ENCODE results near the gene RPSA. TPM values are rescaled to one million over a fixed set of nuclear protein-coding genes. Genes with fewer than 3 reads are reported as not detected.
"Not testable (repeated sequence)": the region's sequence is repeated elsewhere in the genome, so short reads cannot be mapped to it uniquely, and the experiment has no call there.

Gene RPSA
- total RNA-seq, 1 experiment from 2014 or later = 1,544 TPM

GRCh38 chr3:39448506-39449233, 42.1 kb downstream of the RPSA start:
- BruUV-seq (replicated peaks) = no TSS peak
- intact Hi-C loops (cut with micrococcal nuclease; ENCODE audit: unreplicated experiment) = loop anchor here (2.0 to 5.0 kb wide), 2 partner anchors 50 to 729 kb away; no protein-coding TSS in a partner anchor
- Histone ChIP-seq H3K79me2 (ENCODE audit: low read depth) (no peaks in the 10 kb centered on the region), H3K4me1 (replicated peaks; ENCODE audit: insufficient read depth) (no peaks in the 10 kb centered on the region), H4K20me1 (ENCODE audit: insufficient read depth) (no peaks in the 10 kb centered on the region), H3K27me3 (ENCODE audit: insufficient read depth, low read depth) (peaks cover 4% of the 10 kb centered on the region; the same call in 1 of the 2 replicates), H2AFZ (no peak overlapping the region), H3K4me2 (no peak overlapping the region), H3K9me3 (ENCODE audit: insufficient read depth, low read depth) (no peaks in the 10 kb centered on the region), H3K9me2 (ENCODE audit: insufficient read depth) (no peaks in the 10 kb centered on the region), H3F3A (ENCODE audit: insufficient read depth, low read depth) (no peaks in the 10 kb centered on the region), H3K4me3 (no peak overlapping the region), H3K27ac (no peak overlapping the region), H3K36me3 (ENCODE audit: low read depth) (no peaks in the 10 kb centered on the region)
- DNase-seq = no peak
- POLR2A ChIA-PET (ENCODE audit: unreplicated experiment) = interaction anchor here (0.5 kb wide), 1 partner anchor 197 kb away, joined by 3 read pairs; no protein-coding TSS in a partner anchor
- CTCF ChIA-PET = no interaction called here
- no peak for TF ChIP-seq EZH2 (IDR thresholded peaks at IDR 0.05; ENCODE audit: low read depth)
- no peak for TF ChIP-seq CTCF (conservative IDR thresholded peaks at IDR 0.05)

DNA sequence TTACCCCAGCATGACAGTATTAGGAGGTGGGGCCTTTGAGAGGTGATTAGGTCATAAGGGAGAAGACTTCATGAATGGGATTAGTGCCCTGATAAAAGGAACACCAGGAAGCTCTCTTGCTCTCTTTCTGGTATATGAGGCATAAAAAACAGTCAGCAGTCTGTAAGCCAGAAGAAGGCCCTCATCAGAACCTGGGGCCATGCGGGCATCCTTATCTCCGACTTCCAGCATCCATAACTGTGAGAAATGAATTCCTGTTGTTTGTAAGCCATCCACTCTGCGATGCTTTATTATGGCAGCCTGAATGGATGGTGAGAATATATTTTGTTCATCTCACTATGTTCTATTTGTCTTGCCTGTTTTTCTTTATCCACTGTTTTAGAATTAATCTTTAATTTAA, 43.3 kb downstream of the RPSA start:
- H3K79me2 ChIP-seq (ENCODE audit: low read depth) = no peaks in the 10 kb centered on the region
- H3K4me1 ChIP-seq (replicated peaks; ENCODE audit: insufficient read depth) = no peaks in the 10 kb centered on the region
- H2AFZ ChIP-seq = no peak overlapping the region
- peaks cover 4% of the 10 kb centered on the region; the same call in 1 of the 2 replicates for H3K27me3 ChIP-seq (ENCODE audit: insufficient read depth, low read depth)
- BruUV-seq (replicated peaks) = no TSS peak
- no peak overlapping the region for H3K27ac ChIP-seq
- no peaks in the 10 kb centered on the region for H3K9me3 ChIP-seq (ENCODE audit: insufficient read depth, low read depth)
- H3K4me2 ChIP-seq = no peak overlapping the region
- ChIA-PET CTCF (no interaction called here), POLR2A (ENCODE audit: unreplicated experiment) (no interaction called here)
- intact Hi-C loops (cut with micrococcal nuclease; ENCODE audit: unreplicated experiment) = loop anchor here (2.0 to 5.0 kb wide), 2 partner anchors 49 to 728 kb away; no protein-coding TSS in a partner anchor
- no peak for TF ChIP-seq CTCF (conservative IDR thresholded peaks at IDR 0.05)
- TF ChIP-seq EZH2 (IDR thresholded peaks at IDR 0.05; ENCODE audit: low read depth) = no peak
- H3K4me3 ChIP-seq = no peak overlapping the region
- no peaks in the 10 kb centered on the region for H3K36me3 ChIP-seq (ENCODE audit: low read depth)
- H3K9me2 ChIP-seq (ENCODE audit: insufficient read depth) = no peaks in the 10 kb centered on the region
- no peak for DNase-seq
- no peaks in the 10 kb centered on the region for H3F3A ChIP-seq (ENCODE audit: insufficient read depth, low read depth)
- H4K20me1 ChIP-seq (ENCODE audit: insufficient read depth) = no peaks in the 10 kb centered on the region

- intact Hi-C loops (cut with micrococcal nuclease; ENCODE audit: unreplicated experiment) = no loop called here
- Histone ChIP-seq H3F3A (ENCODE audit: insufficient read depth, low read depth) (no peaks in the 10 kb centered on the region), H3K27ac (no peak overlapping the region), H3K36me3 (ENCODE audit: low read depth) (no peaks in the 10 kb centered on the region), H3K4me3 (no peak overlapping the region), H3K9me3 (ENCODE audit: insufficient read depth, low read depth) (no peaks in the 10 kb centered on the region), H3K27me3 (ENCODE audit: insufficient read depth, low read depth) (peaks cover 4% of the 10 kb centered on the region; the same call in 1 of the 2 replicates), H2AFZ (no peak overlapping the region), H3K4me2 (no peak overlapping the region), H3K9me2 (ENCODE audit: insufficient read depth) (no peaks in the 10 kb centered on the region), H3K79me2 (ENCODE audit: low read depth) (no peaks in the 10 kb centered on the region), H4K20me1 (ENCODE audit: insufficient read depth) (no peaks in the 10 kb centered on the region), H3K4me1 (replicated peaks; ENCODE audit: insufficient read depth) (no peaks in the 10 kb centered on the region)
- no peak for DNase-seq
- ChIA-PET POLR2A (ENCODE audit: unreplicated experiment) (no interaction called here), CTCF (no interaction called here)
- no TSS peak for BruUV-seq (replicated peaks)
- TF ChIP-seq CTCF (conservative IDR thresholded peaks at IDR 0.05) (no peak), EZH2 (IDR thresholded peaks at IDR 0.05; ENCODE audit: low read depth) (no peak)
Observed at GRCh38 chr3:39453134-39453533, 46.6 kb downstream of the RPSA start.

DNA sequence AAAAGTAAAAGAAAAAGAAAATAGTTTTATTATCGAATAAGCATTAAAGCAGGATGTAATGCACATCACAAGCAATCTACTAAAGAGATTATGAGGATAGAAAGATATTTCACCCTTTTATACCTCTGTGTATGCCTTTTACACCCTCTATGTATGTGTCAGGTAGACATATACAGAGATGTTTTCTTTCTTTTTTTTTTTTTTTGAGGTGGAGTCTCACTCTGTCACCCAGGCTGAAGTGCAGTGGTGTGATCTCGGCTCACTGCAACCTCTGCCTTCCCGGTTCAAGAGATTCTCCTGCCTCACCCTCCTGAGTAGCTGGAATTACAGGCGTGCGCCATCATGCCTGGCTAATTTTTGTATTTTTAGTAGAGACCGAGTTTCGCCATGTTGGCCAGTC, 47.4 kb downstream of the RPSA start:
- POLR2A ChIA-PET (ENCODE audit: unreplicated experiment); H2AFZ ChIP-seq; H3K36me3 ChIP-seq (ENCODE audit: low read depth); H3K9me2 ChIP-seq (ENCODE audit: insufficient read depth); DNase-seq; BruUV-seq (replicated peaks); intact Hi-C loops (cut with micrococcal nuclease; ENCODE audit: unreplicated experiment); H3K4me3 ChIP-seq; H3K4me1 ChIP-seq (replicated peaks; ENCODE audit: insufficient read depth); H4K20me1 ChIP-seq (ENCODE audit: insufficient read depth); H3K79me2 ChIP-seq (ENCODE audit: low read depth); H3K27me3 ChIP-seq (ENCODE audit: insufficient read depth, low read depth); H3F3A ChIP-seq (ENCODE audit: insufficient read depth, low read depth); CTCF ChIA-PET; H3K27ac ChIP-seq; H3K4me2 ChIP-seq; H3K9me3 ChIP-seq (ENCODE audit: insufficient read depth, low read depth): not testable (repeated sequence)
